ENCODE data around the gene TMEM236. TPM values are rescaled to one million over a fixed set of nuclear protein-coding genes. Genes with fewer than 3 reads are reported as not detected.

Gene TMEM236
- total RNA-seq, 2 donors from 2014 or later: 0.52 to 0.66 TPM

DNA sequence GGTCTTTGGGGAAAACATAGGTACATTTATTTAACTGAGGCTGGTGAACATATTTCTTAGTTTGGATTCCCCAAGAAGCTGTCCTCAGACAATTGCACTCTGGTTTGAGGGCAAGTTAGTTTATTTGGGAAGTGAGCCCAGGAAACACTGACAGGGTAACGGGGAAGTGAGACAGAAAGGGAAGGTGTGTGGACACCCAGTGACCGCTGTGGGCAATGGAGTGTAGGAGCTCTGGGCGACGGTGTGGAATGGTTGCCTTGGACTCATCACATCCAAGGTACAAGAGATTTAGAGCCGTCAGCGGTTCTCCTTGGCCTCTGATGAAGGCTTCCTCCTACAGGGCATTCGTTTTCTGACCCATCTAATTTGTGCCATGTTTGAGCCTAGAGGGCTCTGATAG, 64.2 kb downstream of the TMEM236 start:
- Histone ChIP-seq H3K4me3 (no peak overlapping the region), H3K27me3 (no peaks in the 10 kb centered on the region), H3K36me3 (replicated peaks in 1 of 2; ENCODE audit: insufficient read depth in 1 of 2, low read depth in 2 of 2) (no peaks in the 10 kb centered on the region), H3K9me3 (no peaks in the 10 kb centered on the region), H3K4me1 (no peaks in the 10 kb centered on the region), H3K27ac (no peak overlapping the region)
- 82 to 85% methylated on average over 7 of the region's 7 CpGs for WGBS, 2 donors
- no peak for DNase-seq
- intact Hi-C loops (cut with DNase I): no loop called here
- ATAC-seq: no peak
- no peak for TF ChIP-seq POLR2A (IDR thresholded peaks at IDR 0.05)
- TF ChIP-seq, protein P1, sequence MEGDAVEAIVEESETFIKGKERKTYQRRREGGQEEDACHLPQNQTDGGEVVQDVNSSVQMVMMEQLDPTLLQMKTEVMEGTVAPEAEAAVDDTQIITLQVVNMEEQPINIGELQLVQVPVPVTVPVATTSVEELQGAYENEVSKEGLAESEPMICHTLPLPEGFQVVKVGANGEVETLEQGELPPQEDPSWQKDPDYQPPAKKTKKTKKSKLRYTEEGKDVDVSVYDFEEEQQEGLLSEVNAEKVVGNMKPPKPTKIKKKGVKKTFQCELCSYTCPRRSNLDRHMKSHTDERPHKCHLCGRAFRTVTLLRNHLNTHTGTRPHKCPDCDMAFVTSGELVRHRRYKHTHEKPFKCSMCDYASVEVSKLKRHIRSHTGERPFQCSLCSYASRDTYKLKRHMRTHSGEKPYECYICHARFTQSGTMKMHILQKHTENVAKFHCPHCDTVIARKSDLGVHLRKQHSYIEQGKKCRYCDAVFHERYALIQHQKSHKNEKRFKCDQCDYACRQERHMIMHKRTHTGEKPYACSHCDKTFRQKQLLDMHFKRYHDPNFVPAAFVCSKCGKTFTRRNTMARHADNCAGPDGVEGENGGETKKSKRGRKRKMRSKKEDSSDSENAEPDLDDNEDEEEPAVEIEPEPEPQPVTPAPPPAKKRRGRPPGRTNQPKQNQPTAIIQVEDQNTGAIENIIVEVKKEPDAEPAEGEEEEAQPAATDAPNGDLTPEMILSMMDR (IDR thresholded peaks at IDR 0.05): no peak

DNA sequence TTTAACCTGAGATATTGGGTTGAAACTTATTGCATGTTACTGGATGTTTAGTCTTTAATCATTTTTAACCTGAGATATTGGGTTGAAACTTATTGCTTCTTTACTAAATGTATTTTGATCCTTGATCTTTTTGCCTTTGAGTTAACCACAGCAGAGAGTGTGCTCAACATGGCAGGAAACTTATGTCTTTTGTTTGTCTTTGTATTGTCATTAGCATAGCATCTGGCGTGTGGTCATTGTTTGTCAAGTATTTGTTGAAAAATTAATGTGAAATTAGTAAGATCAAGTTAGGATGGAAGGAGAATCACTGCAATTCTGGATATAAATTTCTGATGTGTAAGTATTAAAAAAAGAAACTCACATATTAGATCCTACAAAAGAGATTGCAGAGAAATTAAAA, 65.3 kb downstream of the TMEM236 start:
- ATAC-seq (no peak), DNase-seq (no peak)
- no peaks in the 10 kb centered on the region for H3K36me3 ChIP-seq (replicated peaks in 1 of 2; ENCODE audit: insufficient read depth in 1 of 2, low read depth in 2 of 2)
- WGBS, 2 donors: 57 to 70% methylated on average over 1 of the region's 1 CpG
- no peaks in the 10 kb centered on the region for H3K9me3 ChIP-seq
- no peaks in the 10 kb centered on the region for H3K4me1 ChIP-seq
- no peaks in the 10 kb centered on the region for H3K27me3 ChIP-seq
- intact Hi-C loops (cut with DNase I): no loop called here
- no peak overlapping the region for H3K4me3 ChIP-seq
- TF ChIP-seq, protein P1 (IDR thresholded peaks at IDR 0.05): no peak
- TF ChIP-seq POLR2A (IDR thresholded peaks at IDR 0.05): no peak
- no peak overlapping the region for H3K27ac ChIP-seq

DNA sequence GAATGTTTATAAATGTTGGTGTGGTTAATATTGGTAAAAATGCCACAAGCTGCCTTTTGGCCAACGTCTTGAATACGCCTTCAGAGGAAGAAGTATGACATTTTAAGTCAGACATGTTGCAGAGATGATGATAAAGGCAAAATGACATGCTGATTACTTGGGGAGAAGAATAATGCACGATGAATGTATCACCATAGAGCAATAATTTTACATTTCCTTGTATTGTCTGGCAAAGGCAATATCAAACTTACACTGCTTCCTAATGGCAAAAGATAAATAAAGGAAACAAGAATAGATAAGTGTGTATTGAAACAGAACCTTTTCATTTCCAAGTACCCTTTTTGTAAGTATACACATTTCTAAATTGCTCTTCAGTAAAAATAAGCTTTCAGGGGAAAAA, 65.8 kb downstream of the TMEM236 start:
- Histone ChIP-seq H3K27me3 (no peaks in the 10 kb centered on the region), H3K27ac (no peak overlapping the region), H3K4me3 (no peak overlapping the region), H3K4me1 (no peaks in the 10 kb centered on the region), H3K9me3 (no peaks in the 10 kb centered on the region), H3K36me3 (replicated peaks in 1 of 2; ENCODE audit: insufficient read depth in 1 of 2, low read depth in 2 of 2) (no peaks in the 10 kb centered on the region)
- ATAC-seq (no peak), DNase-seq (no peak)
- TF ChIP-seq, protein P1 (IDR thresholded peaks at IDR 0.05): no peak
- no peak for TF ChIP-seq POLR2A (IDR thresholded peaks at IDR 0.05)
- intact Hi-C loops (cut with DNase I): no loop called here
- 72 to 79% methylated on average over 3 of the region's 3 CpGs for WGBS, 2 donors

DNA sequence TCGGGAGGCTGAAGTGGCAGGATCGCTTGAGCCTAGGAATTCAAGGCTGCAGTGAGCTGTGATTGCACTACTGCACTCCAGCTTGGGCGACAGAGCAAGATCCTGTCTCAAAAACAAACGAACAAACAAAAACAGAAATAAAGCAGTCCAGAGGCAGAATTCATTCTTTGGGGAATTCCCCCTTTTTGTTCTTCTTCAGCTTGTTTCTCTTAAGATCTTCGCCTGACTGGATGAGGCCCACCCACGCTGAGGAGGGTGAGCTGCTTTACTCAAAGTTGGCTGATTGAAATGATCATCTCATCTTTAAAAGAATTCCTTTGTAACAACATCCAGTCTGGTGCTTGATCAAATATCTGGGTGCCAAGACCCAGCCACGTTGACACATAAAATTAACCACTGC, 67.8 kb downstream of the TMEM236 start:
- Histone ChIP-seq H3K27ac (no peak overlapping the region), H3K4me3 (no peak overlapping the region), H3K9me3 (no peaks in the 10 kb centered on the region), H3K27me3 (no peaks in the 10 kb centered on the region), H3K36me3 (replicated peaks in 1 of 2; ENCODE audit: insufficient read depth in 1 of 2, low read depth in 2 of 2) (no peaks in the 10 kb centered on the region), H3K4me1 (no peaks in the 10 kb centered on the region)
- 77 to 83% methylated on average over 7 of the region's 7 CpGs for WGBS, 2 donors
- ATAC-seq: no peak
- no peak for DNase-seq
- TF ChIP-seq POLR2A (IDR thresholded peaks at IDR 0.05): no peak
- TF ChIP-seq, protein P1 (IDR thresholded peaks at IDR 0.05): no peak
- intact Hi-C loops (cut with DNase I): no loop called here

DNA sequence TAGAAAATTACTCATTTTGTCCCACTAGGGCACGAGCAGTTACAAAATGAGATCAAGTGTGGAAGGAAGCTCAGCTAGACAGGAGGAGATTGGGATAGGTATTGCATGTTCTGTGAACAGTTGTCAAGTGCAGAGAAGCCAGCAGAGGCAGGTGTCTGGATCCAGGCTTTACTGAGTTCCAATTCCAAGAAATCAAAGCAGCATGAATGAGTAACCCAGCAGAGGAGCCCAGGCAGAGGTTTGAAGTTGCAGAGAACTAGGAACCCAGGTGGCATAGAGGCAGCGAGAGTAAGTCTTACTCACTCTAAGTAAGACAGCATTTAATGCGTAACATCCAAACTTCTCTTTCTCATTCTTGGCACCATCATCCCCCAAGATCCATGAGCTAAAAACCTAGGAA, 68.9 kb downstream of the TMEM236 start:
- ATAC-seq: no peak
- Histone ChIP-seq H3K4me1 (no peaks in the 10 kb centered on the region), H3K4me3 (no peak overlapping the region), H3K9me3 (no peaks in the 10 kb centered on the region), H3K36me3 (replicated peaks in 1 of 2; ENCODE audit: insufficient read depth in 1 of 2, low read depth in 2 of 2) (no peaks in the 10 kb centered on the region), H3K27ac (no peak overlapping the region), H3K27me3 (no peaks in the 10 kb centered on the region)
- WGBS, 2 donors: 80 to 86% methylated on average over 3 of the region's 3 CpGs
- no peak for DNase-seq
- TF ChIP-seq, protein P1 (IDR thresholded peaks at IDR 0.05): no peak
- TF ChIP-seq POLR2A (IDR thresholded peaks at IDR 0.05): no peak
- intact Hi-C loops (cut with DNase I): no loop called here
